Measurements from ENCODE around the gene DHRS7C.
A peak's percentile ranks its signal among the peaks of the same experiment; 100 is the strongest.

The DHRS7C gene

DNA sequence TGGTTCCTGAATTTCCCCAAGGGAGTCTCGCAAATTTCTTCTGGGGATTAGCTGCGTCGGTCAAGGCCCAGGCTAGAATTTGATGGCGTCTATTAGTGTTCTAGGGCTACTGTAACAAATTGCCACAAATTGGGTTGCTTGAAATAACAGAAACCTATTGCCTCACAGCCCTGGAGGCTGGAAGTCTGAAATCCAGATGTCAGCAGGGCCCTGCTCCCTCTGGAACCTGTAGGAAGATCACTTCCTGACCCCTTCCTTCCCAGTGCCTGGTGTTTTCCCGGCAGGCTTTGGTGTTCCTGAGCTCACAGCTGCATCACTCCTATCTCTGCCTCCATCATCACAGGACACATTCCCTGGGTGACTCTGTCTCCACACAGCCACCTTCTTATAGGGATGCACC lies 24.4 kb downstream of the DHRS7C start:
- no peak for DNase-seq

DNA sequence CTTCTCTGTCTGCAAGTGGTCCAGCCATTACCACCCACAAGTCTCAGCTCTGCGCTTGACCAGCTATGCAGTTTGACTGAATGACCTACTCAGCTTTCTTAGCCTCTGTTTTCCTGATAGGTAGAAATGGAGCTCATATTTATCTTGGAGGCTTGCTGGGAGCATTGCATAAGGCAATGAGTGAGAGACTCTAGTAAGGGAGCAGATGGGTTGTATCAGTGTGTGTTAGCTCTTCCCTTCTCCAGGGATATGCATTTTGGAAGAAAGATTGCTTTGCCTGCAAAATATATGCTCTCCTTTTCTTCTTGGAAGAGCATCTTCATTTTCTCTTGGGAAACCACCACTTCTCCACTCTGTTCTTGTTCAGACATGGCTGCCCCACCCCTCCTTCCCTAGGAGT lies 26.1 kb downstream of the DHRS7C start:
- no peak for DNase-seq

DNA sequence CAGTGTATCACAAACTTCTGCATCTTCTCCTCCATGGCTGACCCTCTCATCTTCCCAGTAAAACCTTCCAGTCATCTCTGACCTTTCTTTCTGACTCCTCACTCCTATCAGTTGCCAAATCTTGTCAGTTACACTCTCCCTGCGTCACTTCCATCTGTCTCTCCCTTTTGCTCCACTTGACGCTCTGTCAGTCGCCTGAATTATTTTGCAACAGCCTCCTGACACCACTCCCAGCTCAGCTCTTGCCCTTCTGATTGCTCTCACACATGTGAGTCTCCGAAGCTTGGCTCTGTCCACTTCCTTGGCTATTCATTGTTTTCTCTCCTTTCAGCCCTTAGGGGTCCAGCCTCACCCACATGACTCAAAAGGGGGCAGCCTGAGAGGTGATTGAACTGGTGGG lies 27.7 kb downstream of the DHRS7C start:
- no peak for DNase-seq

DNA sequence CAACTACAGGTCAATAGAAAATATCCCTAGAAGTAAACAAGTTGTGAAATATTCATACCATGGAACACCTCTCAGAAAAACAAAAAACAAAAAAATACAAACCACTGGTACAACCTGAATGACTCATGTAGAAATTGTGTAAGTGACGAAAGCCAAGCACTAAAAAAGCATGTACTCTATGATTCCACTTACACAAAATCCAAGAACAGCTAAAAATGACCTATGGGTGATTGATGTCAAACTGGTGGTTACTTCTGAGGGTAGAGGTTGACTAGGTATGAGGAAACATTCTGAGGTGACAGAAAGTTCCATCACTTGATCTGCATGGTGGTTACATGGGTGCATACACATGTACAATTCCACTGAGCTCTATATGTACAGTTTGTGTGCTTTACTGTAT lies 31.1 kb downstream of the DHRS7C start:
- DNase-seq: no peak

DNA sequence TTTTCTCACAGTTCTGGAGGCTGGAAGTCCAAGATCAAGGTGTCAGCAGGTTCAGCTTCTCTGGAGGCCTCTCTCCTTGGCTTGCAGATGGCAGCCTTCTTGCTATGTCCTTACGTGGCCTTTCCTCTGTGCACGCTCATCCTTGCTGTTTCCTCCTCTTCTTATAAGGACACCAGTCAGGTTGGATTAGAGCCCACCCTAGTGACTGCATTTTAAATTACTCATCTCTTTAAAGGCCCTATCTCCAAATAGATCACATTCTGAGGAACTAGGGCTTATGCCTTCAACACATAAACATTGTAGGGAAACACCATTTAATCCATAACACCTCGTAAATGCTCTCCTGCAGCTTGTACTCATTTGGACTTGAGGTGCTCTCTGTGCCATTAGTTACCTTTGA lies 36.3 kb downstream of the DHRS7C start:
- DNase-seq: no peak

DNA sequence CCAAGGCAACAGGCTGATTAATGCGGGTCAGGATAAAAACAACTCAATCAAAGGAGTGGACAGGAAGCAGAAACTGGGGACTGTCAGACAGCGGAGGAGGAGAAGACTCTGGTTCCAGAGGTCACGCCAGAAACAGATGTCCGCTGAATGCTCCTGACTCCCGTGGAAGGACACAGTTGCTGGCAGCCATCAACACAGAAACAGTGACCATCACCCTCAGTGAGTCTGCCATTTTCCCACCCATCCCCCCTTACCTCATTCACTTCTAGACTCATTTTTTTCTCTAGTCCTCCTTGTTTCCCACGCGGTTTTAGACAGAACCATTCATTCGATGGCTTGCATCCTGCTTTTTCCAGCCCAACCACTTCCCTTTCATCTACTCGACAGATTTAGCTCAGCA lies 40.9 kb downstream of the DHRS7C start:
- DNase-seq: no peak

DNA sequence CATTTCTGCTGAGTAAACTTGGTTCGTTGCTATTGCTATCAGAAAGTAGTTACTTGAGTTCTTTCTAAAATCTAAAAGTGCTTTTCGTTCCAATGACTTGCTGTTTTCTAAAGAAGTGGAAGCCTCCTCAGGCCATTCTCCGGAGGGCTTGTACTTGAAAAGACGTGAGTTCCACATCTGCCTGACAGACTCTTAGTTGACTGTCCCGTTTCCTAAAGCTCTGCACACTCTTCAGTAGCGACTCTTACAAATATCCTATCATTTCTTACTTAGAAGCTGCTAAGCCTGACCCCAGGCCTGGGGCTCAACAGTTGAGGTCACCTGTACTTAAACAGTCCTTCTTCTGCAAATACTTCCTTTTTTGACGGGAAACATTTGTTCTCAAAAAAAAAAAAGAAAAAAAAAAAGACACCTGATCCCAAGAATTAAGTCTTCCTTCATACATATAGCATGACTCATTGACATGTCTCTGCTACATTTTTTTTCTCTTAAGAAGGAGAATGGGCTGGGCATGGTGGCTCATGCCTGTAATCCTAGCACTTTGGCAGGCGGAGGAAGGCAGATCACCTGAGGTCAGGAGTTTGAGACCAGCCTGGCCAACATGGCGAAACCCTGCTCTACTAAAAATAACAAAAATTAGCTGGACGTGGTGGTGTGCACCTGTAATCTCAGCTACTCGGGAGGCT lies 61.5 kb downstream of the DHRS7C start:
- no peak for DNase-seq

DNA sequence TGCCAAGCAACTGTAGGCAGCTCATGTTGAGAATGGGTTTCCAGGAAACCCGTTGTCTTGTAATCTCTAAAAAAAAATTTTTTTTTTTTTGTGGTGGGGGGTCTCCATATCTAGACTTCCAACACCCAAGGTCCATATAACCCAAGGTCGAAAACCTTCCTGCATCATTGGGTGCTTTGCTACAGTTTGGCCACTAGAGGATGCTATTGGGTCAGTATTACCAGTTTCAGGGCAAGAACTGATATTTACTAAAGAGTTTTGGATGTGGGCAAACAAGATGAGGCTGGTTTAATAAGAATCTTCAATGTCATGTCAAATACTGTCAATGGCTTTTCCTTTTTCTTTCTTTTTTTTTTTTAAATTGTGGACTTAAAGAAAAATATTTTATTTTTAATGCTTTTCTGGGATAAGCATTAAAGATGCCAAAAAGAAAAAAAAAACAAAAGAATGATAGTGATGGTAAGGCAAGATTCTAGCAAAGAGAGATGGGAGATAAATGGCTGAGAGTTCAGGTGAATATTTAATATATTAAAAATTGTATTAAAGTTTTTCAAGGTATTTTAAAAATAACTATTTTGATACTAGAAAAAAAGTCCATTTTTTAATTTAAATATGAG lies 62.2 kb downstream of the DHRS7C start:
- peak in 7 of 51 donors; percentile 2 to 31 (median 13) for DNase-seq

DNA sequence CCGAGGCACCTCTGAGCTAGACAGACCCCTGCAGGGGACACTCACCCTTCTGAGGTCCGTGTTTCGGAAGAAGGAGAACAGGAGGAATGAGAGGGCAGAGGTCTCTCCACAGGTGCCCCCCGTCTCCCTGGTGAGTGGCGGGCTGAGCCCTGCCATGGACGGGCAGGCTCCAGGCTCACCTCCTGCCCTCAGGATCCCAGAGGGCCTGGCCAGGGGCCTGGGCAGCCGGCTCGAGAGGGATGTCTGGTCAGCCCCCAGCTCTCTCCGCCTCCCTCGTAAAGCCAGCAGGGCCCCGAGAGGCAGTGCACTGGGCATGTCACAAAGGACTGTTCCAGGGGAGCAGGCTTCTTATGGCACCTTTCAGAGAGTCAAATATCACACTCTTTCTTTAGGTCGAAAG lies 62.8 kb downstream of the DHRS7C start:
- DNase-seq: no peak

DNA sequence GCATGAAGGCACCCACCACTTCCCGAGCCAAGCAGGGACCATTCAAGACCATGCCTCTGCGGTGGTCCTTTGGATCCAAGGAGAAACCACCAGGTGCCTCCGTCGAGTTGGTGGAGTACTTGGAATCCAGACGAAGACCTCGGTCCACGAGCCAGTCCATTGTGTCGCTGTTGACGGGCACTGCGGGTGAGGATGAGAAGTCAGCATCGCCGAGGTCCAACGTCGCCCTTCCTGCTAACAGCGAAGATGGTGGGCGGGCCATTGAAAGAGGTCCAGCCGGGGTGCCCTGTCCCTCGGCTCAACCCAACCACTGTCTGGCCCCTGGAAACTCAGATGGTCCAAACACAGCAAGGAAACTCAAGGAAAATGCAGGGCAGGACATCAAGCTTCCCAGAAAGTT lies 63.4 kb downstream of the DHRS7C start:
- DNase-seq: no peak

DNA sequence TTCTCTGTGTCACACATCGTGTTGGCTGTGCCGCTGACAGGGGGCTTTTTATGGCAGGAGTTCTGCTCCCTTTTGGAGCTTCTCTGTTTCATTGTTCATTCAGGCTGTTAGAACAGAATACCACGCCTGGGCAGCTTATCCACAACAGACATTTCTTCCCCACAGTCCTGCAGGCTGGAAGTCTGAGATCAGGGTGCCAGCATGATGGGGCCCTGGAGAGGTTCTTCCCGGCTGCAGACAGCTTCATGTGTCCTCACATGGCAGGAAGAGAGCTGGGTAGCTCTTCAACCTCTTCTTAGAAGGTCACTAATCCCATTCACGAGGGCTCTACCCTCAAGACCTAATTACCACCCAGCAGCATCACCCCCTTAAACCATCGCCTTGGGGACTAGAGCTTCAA lies 65.1 kb downstream of the DHRS7C start:
- no peak for DNase-seq

DNA sequence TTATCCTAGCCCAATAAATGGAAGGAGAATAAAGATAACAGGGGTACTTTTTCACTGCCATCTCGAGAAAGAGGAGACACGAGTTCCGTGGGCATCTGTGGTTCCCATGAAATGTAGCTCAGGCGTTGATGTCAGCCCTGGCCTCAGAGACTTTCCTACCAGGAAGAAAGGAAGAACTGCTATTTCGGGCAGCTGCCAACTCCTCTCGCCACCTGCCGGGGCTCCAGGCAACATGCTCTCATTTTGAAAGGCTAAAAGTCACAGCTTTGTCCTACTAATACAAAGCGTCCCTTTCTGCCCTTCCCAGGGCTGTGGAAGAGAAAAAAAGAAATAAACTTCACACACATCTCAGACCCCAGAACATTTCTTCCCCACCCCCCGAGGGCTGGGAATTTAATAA lies 65.8 kb downstream of the DHRS7C start:
- peak in 21 of 51 donors; percentile 5 to 34 (median 18) for DNase-seq
